GM18508 (cell line): Measurements from ENCODE around the gene PRAMEF12.
"Not testable (repeated sequence)": the region's sequence is repeated elsewhere in the genome, so short reads cannot be mapped to it uniquely, and the experiment has no call there.

Source experiments
- ATAC-seq: cut with Tn5 transposase; IDR thresholded peaks from one replicate; pipeline ENCODE4 v1.9.1; 2021; ENCODE audit warnings: moderate number of reproducible peaks; ENCODE audit not compliant: insufficient read depth, unreplicated experiment

PRAMEF12 gene

GRCh38 chr1:12769976-12770505 lies 3.5 kb upstream of the PRAMEF12 start:
- ATAC-seq: no peak

GRCh38 chr1:12770620-12771019 lies 2.9 kb upstream of the PRAMEF12 start:
- ATAC-seq: no peak

GRCh38 chr1:12771186-12771585 lies 2.4 kb upstream of the PRAMEF12 start:
- no peak for ATAC-seq

- no peak for ATAC-seq
Measured at GRCh38 chr1:12772520-12772919, 1.0 kb upstream of the PRAMEF12 start.

- ATAC-seq: no peak
Measured at GRCh38 chr1:12774801-12775345, 1.3 kb downstream of the PRAMEF12 start.

GRCh38 chr1:12775443-12775842 lies 1.9 kb downstream of the PRAMEF12 start:
- no peak for ATAC-seq

GRCh38 chr1:12776801-12777557 lies 3.4 kb downstream of the PRAMEF12 start:
- no peak for ATAC-seq

GRCh38 chr1:12778061-12778460 lies 4.5 kb downstream of the PRAMEF12 start:
- ATAC-seq: no peak

- ATAC-seq: no peak
Measured at GRCh38 chr1:12778907-12779306, 5.4 kb downstream of the PRAMEF12 start.

- ATAC-seq: not testable (repeated sequence)
Measured at GRCh38 chr1:12781488-12781887, 8.0 kb downstream of the PRAMEF12 start.

GRCh38 chr1:12783783-12784182 lies 10.2 kb downstream of the PRAMEF12 start:
- not testable (repeated sequence) for ATAC-seq

- not testable (repeated sequence) for ATAC-seq
Measured at GRCh38 chr1:12784729-12785128, 11.2 kb downstream of the PRAMEF12 start.

GRCh38 chr1:12791097-12791496 lies 17.6 kb downstream of the PRAMEF12 start, which contains the start of gene PRAMEF1:
TSS of gene PRAMEF1 (plus strand) at chr1:12791397. CDS start at chr1:12793228, 1,831 bp downstream.
- not testable (repeated sequence) for ATAC-seq

GRCh38 chr1:12798911-12799310 lies 25.4 kb downstream of the PRAMEF12 start:
- no peak for ATAC-seq

GRCh38 chr1:12799730-12800129 lies 26.2 kb downstream of the PRAMEF12 start:
- no peak for ATAC-seq

GRCh38 chr1:12809933-12810332 lies 36.4 kb downstream of the PRAMEF12 start:
- no peak for ATAC-seq

GRCh38 chr1:12810691-12811408 lies 37.3 kb downstream of the PRAMEF12 start:
- no peak for ATAC-seq

- ATAC-seq: no peak
Measured at GRCh38 chr1:12811409-12811784, 37.9 kb downstream of the PRAMEF12 start.

GRCh38 chr1:12819061-12819460 lies 45.5 kb downstream of the PRAMEF12 start:
- not testable (repeated sequence) for ATAC-seq
